Hepatic stellate cell (primary cell): ENCODE measurements around the gene CXCR6.
"Not testable (repeated sequence)": the region's sequence is repeated elsewhere in the genome, so short reads cannot be mapped to it uniquely, and the experiment has no call there.

Experiments
- DNase-seq: peaks from one replicate; pipeline ENCODE4 v3.0.0; 2011; ENCODE audit warnings: low spot score

CXCR6 gene

DNA sequence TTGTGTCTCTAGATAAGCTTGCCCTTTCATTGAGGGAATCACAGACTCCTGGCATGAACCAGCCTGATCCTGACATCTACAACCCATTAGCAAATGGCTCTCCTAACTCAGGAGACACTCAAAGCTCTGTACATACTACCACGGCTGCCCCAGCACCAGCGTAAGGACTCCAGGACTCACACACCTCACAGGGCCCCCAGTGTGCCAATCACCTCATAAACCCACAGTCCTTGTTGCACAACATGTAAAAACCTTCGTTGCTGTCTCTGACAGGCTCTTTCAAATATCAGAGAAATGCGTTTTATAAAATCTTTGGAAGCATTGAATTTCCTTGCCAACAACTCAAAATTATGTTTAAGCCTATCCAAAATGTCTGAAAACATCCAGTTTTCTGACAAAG, 45.1 kb downstream of the CXCR6 start:
- DNase-seq = no peak

DNA sequence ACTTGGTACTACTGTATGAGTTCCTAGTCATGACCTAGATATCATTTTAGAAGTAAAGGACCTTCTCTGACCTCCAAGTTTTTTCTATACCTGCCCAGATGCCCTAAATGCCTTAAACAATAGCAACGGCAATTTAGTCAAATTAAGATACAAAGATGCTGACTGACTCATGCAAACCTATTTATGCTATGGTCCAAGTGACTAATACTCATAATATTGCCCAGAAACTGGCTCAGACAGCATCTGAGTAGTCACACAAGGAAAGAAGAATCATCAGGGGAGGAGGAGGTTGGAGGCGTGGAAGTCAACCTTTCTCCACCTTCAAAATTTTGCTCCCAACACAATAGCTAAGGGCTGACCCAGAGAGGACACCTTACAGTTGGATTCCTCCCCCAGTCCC, 45.5 kb downstream of the CXCR6 start:
- peak; percentile 78 for DNase-seq

DNA sequence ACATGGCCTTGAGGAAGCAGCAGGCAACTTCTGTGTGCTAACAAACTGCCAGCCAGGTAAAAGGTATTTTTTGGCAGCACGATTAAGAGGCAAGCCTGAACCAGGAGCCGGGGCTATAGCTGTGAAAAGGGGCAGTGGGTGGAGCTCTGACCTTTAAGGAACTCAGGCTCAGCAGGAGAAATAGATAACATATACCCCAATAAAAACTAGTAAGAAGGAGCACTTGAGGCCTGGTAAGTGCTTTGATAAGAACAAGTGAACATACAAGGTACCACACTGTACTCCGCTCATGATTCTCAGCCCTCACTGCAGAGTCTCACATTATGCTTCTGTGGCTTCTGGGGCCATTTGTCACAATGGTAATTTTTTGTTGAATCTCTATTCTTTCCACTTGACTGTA, 46.9 kb downstream of the CXCR6 start:
- DNase-seq = no peak

DNA sequence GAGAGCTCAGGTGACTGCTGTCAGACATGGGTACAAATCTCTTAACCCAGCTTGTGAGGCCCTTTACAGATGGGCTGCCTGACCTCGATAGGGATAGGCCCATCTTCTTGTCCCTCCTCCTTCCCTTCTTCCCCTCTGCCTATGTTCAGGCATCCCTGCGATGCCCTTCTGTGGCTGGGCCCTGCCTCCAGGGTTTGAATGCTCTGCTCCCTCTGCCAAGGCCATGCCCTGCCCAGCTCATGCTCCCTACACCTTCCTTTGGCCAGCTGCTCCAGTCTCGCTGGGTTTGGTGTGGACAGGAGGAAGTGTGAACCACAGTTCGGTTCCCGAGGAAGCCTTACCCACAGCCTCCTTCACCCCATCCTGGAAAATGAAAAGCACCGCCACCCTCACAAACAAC, 48.1 kb downstream of the CXCR6 start:
- DNase-seq = no peak

DNA sequence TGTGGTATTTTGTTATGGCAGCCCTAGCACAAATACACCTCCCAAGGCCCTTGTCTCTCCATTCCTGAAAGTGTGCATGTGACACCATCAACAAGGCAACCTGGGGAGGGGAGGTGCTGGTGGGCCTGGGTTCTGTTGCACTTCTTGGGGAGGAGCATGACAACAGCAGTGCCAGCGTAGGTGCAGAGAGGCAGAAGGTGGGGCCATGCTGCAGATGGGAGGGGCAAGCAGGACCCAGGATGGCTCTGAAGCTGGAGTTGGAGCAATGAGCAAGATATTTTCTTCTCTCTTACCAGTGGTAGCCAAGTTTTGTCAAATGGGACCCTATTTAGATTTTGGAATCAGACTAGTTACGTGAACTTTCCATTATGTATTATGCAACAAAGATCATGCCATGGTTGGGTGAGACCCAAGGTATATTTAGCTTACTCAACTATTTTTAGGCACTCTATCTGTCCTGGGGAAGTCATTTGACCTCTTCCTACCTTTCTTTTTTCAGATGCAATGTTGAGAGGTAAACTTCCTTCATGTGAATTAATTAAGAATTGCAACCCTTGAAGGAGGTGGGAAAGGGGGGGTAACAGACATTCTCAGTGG, 49.0 kb downstream of the CXCR6 start:
- no peak for DNase-seq

DNA sequence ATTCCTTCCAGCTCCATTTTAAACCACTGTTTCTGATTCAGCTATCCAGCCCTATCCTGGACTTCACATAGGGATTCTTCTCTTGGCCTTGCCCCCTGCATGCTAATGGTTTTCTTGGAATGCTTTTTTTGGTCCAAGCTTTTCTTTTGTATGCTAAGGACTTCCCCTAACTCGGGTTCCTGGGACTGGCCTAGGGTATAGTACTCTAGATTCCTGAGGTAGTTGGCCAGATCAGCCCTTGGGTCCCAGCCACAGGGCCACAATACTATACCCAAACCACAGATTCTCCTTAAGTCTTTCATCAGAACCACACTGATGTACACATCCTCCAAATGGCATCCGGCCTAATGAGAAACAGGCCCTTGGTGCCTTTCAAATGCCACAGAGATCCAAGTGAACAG, 49.6 kb downstream of the CXCR6 start:
- peak; percentile 75 for DNase-seq

DNA sequence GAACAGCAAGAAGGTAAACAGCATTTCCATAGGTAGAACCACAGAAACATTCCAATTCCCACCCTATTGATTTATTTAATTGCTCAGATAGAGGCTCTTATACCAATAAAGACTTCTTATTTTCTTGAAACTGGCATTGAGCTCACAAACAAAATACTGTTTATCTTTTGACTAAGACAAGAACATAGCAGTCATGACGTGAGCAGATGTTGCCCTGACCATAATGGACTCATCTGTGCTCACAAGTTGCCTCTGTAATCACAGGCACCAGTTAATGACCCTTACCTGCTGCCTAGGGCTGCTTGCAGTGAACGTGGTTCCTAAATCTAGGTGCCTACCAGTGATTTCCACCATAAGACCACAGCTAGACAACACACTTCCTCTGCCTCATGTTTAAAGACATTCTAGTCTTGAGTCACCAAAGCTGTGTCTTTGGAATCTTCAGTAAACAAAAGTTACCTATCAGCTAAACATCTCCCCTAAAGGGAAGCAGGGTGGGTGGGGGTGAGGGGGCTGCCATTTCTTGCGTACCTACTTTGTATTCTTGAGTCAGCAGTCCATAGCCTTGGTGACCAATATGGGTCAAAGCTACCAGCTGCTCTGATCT, 50.3 kb downstream of the CXCR6 start:
- DNase-seq = no peak

DNA sequence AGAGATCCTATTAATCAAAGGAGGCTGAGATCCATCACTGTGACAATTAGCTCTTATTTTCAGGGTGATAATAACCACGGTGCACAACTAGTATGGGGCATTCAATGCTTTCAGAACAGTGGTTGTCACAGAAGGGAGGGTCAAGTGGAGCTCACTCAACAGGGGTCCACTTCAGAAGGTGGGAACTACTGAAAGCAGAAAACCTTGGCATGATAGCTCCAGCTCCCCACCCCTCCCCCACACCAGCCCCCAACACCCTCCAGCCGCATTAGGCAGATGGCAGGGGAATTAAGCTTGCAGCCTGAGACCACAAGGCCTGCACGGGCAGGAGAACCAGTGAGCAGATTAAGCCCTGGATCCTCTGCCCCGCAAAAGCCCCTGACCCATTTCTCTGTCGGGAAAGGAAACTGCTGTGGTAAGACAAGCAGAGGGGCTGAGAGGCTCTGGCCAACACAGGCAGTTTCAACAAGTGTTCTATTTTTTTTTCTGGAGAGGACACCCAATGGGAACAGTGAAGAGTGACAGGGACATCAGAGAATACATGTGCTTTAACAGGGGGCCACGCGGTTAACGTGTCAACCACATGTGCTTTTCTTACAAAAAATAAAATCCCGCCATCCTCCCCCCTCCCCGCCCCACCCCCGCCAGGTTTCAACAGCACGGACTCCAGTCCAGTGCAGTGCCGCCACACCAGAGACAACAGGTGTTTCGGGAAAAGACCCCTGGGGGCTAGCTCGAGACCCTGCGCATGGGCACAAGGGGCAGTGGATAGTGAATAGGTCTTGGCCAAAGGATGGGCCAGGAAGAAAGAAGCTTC, 51.4 kb downstream of the CXCR6 start:
- no peak for DNase-seq

DNA sequence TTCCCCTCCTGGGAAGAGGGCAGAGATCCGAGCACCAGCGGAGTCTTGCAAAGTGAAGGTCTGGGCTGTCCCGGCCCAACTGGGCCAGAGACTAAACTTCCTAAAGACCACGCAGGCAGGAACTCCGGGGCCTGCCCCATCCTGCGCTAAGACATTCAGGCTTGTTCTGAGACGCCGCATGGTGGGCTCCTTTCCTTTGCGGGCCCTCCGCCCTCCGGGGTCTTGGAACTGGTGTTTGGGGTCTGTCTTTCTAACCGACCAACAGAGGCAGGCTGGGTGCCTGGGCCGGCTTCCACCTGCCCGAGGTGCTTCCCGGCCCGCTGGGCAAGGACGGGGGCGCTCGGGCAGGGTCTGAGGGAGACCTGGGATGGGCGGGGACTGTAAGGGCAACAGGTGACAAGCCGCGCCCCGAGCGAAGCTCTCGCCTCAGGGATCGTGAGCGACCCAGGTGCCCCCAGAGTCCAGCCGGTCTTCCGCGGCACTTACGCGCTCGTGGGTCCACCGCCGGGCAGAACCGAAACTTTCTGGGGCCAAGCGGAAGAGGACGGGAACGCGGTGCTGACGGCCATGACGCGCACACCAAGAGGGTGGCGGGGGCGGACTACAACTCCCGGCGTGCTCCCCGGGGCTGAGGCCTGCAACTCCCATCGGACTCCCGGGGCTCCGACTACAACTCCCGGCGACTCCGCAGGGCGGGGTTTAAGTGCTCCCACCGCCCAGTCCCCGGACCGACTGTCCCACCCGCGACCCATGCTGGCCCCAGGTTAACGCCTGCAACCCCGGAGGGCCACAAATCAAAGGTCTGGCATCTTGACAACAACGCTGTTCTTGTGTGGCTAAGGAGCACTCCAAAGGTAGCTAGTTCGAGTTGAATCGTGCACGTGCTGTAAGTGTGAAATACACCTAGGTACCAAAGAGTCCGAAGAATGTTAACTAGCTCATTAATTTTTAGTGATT, 52.2 kb downstream of the CXCR6 start, which contains the start of gene FYCO1:
FYCO1 (minus strand) TSS at position 589 of the 957 bp plus-strand sequence. CDS start 10,914 bp downstream, outside the sequence.
- DNase-seq = peak; percentile 95

DNA sequence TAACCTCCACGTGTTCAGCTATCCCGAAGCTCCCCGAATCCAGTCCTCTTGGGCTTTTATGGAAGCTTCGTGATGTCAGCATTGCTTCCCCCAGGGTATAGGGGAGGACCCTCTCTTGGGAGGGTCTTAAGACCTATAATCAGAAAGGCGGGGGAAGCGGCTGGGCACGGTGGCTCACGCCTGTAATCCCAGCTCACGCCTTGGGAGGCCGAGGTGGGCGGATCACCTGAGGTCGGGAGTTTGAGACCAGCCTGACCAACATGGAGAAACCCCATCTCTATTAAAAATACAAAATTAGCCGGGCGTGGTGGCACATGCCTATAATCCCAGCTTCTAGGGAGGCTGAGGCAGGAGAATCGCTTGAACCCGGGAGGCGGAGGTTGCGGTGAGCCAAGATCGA, 54.2 kb downstream of the CXCR6 start:
- not testable (repeated sequence) for DNase-seq

DNA sequence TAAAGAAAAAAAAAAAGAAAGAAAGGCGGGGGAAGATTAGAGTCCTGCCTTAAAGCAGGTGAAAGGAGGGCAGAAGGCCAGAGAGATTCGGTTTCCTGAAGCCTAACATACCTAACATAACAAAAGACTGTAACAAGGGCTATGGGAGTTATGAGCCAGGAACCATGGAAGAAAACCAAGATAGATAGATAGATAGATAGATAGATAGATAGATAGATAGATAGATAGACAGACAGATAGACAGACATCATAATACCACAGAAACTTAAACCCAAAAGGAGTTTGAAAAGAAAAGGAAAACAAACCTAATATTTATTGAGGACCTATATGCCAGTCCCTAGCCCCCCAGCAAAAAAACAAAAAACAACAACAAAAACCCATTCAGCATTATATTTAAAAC, 54.7 kb downstream of the CXCR6 start:
- no peak for DNase-seq
